GM18526 (cell line): ENCODE data around the gene SERPINA10.

Experiments used
- POLR2A ChIP-seq: IDR thresholded peaks from 3 replicates; pipeline ENCODE4 v1.6.1; 2011; ENCODE audit not compliant: insufficient read length; ENCODE audit errors: extremely low read depth

The SERPINA10 gene

DNA sequence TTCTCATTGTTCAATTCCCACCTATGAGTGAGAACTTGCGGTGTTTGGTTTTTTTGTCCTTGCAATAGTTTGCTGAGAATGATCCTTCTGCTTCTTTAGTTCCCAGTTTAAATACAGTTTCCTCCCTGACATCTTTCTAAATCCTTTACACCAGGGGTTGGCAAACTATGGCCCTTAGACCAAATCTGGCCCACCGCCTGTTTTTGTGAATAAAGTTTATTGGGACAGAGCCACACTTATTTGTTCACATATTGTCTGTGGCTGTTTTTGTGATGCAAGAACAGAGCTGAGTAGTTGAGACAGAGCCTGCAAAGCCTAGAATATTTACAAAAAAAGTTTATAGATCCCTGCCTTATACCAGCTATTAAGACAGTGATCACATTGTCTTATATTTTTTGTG lies 53.7 kb downstream of the SERPINA10 start:
- no peak for TF ChIP-seq POLR2A

- no peak for TF ChIP-seq POLR2A
These were observed 55.1 kb downstream of the SERPINA10 start for GRCh38 chr14:94237983-94238382.

DNA sequence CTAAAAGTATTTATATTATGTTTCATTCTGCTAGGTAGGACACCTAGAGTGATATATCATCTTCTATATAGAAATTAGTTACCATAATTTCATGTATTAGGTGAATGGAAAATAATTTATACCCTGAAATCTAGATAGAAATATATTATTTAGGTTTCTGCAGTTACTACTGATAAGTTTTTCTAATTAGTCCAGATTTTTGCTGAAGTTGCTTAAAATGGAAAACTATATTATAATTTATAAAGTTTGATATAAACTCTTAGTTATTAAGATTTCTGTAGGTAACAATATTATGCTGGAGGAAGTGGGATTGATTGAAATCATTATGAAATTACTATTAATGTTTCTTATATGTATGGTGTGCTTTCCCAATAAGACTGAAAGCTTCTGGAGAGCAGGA lies 56.0 kb downstream of the SERPINA10 start:
- TF ChIP-seq POLR2A, result no peak
